HepG2 (cell line): ENCODE results near the gene MYOM1. TPM values are rescaled to one million over a fixed set of nuclear protein-coding genes. Genes with fewer than 3 reads are reported as not detected.

Experiments
- AGO2 ChIP-seq: fragments of 200-400 bp; formaldehyde crosslinking; optimal IDR thresholded peaks from 2 replicates; pipeline ENCODE3; 2017; ENCODE audit warnings: mild to moderate bottlenecking, low read depth, low read length, moderate library complexity
- AHR ChIP-seq: IDR thresholded peaks from 2 replicates; pipeline ENCODE4 v1.6.1; 2018; ENCODE audit warnings: missing genetic modification reagents, missing compliant biosample characterization
- BATF2 ChIP-seq: sonication (generic); formaldehyde crosslinking; IDR thresholded peaks from 2 replicates; pipeline ENCODE4 v1.8.0; 2022; ENCODE audit warnings: mild to moderate bottlenecking, missing genetic modification reagents, moderate library complexity
- CEBPZ ChIP-seq: IDR thresholded peaks from 2 replicates; pipeline ENCODE4 v1.6.1; 2012; ENCODE audit warnings: low read length, improper control_type of control experiment
- DR1 ChIP-seq: sonication (generic); formaldehyde crosslinking; IDR thresholded peaks from 2 replicates; pipeline ENCODE4 v1.8.0; 2021; ENCODE audit warnings: mild to moderate bottlenecking, missing genetic modification reagents, inconsistent platforms
- EED ChIP-seq: sonication (generic); formaldehyde crosslinking; IDR thresholded peaks from 2 replicates; pipeline ENCODE4 v1.5.0; 2020; ENCODE audit warnings: mild to moderate bottlenecking, missing genetic modification reagents
- FOXC1 ChIP-seq: sonication (generic); formaldehyde crosslinking; IDR thresholded peaks from 2 replicates; pipeline ENCODE4 v1.8.0; 2022; ENCODE audit warnings: mild to moderate bottlenecking, missing genetic modification reagents, borderline replicate concordance
- GLI4 ChIP-seq: sonication (generic); formaldehyde crosslinking; IDR thresholded peaks from 2 replicates; pipeline ENCODE4 v1.5.1; 2020; ENCODE audit warnings: missing genetic modification reagents, mild to moderate bottlenecking, moderate library complexity, borderline replicate concordance
- JARID2 ChIP-seq: sonication (generic); formaldehyde crosslinking; IDR thresholded peaks from 2 replicates; pipeline ENCODE4 v1.8.1; 2023; ENCODE audit warnings: missing genetic modification reagents, inconsistent platforms; ENCODE audit not compliant: insufficient replicate concordance
- MAFF ChIP-seq: IDR thresholded peaks from 2 replicates; pipeline ENCODE4 v1.6.1; 2011; ENCODE audit warnings: low read depth, low read length, improper control_type of control experiment
- MED1 ChIP-seq: sonication (generic); formaldehyde crosslinking; IDR thresholded peaks from 2 replicates; pipeline ENCODE4 v1.4.0; 2020; ENCODE audit warnings: missing genetic modification reagents
- MZF1 ChIP-seq: sonication (generic); formaldehyde crosslinking; IDR thresholded peaks from 2 replicates; pipeline ENCODE4 v1.8.1; 2023; ENCODE audit warnings: mild to moderate bottlenecking, missing genetic modification reagents, borderline replicate concordance
- PLSCR1 ChIP-seq: sonication (generic); formaldehyde crosslinking; IDR thresholded peaks from 2 replicates; pipeline ENCODE4 v1.5.0; 2020; ENCODE audit warnings: missing genetic modification reagents, mild to moderate bottlenecking, borderline replicate concordance
- RNF219 ChIP-seq: sonication (generic); formaldehyde crosslinking; IDR thresholded peaks from 2 replicates; pipeline ENCODE4 v1.5.0; 2020; ENCODE audit warnings: mild to moderate bottlenecking, missing genetic modification reagents
- TSC22D2 ChIP-seq: sonication (generic); formaldehyde crosslinking; IDR thresholded peaks from 2 replicates; pipeline ENCODE4 v1.5.1; 2020; ENCODE audit warnings: missing genetic modification reagents, mild to moderate bottlenecking, borderline replicate concordance
- ZFP62 ChIP-seq: sonication (generic); formaldehyde crosslinking; IDR thresholded peaks from 2 replicates; pipeline ENCODE4 v1.4.0; 2020; ENCODE audit warnings: missing genetic modification reagents
- ZMYM3 ChIP-seq: sonication (generic); formaldehyde crosslinking; IDR thresholded peaks from 2 replicates; pipeline ENCODE4 v1.5.1; 2020; ENCODE audit warnings: mild to moderate bottlenecking, missing genetic modification reagents
- ZNF143 ChIP-seq: sonication (generic); formaldehyde crosslinking; IDR thresholded peaks from 2 replicates; pipeline ENCODE4 v1.4.0; 2020; ENCODE audit warnings: missing genetic modification reagents
- ZNF263 ChIP-seq: sonication (generic); formaldehyde crosslinking; IDR thresholded peaks from 2 replicates; pipeline ENCODE4 v1.4.0; 2020; ENCODE audit warnings: missing genetic modification reagents
- ZNF275 ChIP-seq: sonication (generic); formaldehyde crosslinking; IDR thresholded peaks from 2 replicates; pipeline ENCODE4 v1.8.0; 2022; ENCODE audit warnings: missing genetic modification reagents, mild to moderate bottlenecking, inconsistent platforms, borderline replicate concordance
- ZNF468 ChIP-seq: sonication (generic); formaldehyde crosslinking; IDR thresholded peaks from 2 replicates; pipeline ENCODE4 v1.8.0; 2022; ENCODE audit warnings: mild to moderate bottlenecking, moderate library complexity, missing genetic modification reagents
- ZNF7 ChIP-seq: IDR thresholded peaks from 2 replicates; pipeline ENCODE4 v1.6.1; 2016; ENCODE audit warnings: missing biosample characterization, missing genetic modification reagents
- polyA plus RNA-seq, 8 experiments: library from polyadenylated mRNA; depleted of rRNA in 3 of 8; stranded (reverse) in 7 of 8; unstranded in 1 of 8; fragments of >200 nt; fragmentation: Illumina TruSeq in 4 of 8; extraction: Trizol in 4 of 8; gene quantifications; 2 replicates each; pipeline versions ENCODE4 v1.2.1 to v1.2.3, GENCODE V29; 2011 to 2016; ENCODE audit warnings: low read depth in 4 of 8, missing spikeins in 1 of 8, mixed read lengths in 1 of 8; ENCODE audit not compliant: insufficient read depth in 1 of 8
- total RNA-seq, 5 experiments: library from RNA; depleted of rRNA; stranded (reverse); fragments of >200 nt; fragmentation: Illumina TruSeq; extraction: Trizol; gene quantifications; 2 replicates each; pipeline ENCODE4 v1.2.3, GENCODE V29; 2016; ENCODE audit warnings: low read depth in 1 of 5

The MYOM1 gene
- total and polyA plus RNA-seq, 2 of the 13 experiments (the other 11 are each of a cell fraction or from before 2014, with no cell fraction given): 0.46 to 0.98 TPM

- TF ChIP-seq ZNF143 (no peak), BATF2 (CRISPR knock-in tag) (no peak), ZMYM3 (CRISPR knock-in tag) (0 out of 2 replicates have a peak, but pooled peaks have one; percentile 50), DR1 (CRISPR knock-in tag) (no peak), EED (CRISPR knock-in tag) (no peak), ZNF275 (CRISPR knock-in tag) (0 out of 2 replicates have a peak, but pooled peaks have one; percentile 82), AHR (no peak), ZNF263 (CRISPR knock-in tag) (no peak), MED1 (CRISPR knock-in tag) (peak; percentile 98), GLI4 (CRISPR knock-in tag) (no peak), TSC22D2 (CRISPR knock-in tag) (no peak), FOXC1 (CRISPR knock-in tag) (no peak), ZNF468 (CRISPR knock-in tag) (no peak), AGO2 (no peak), ZNF7 (CRISPR knock-in tag) (no peak), PLSCR1 (CRISPR knock-in tag) (no peak), MZF1 (CRISPR knock-in tag) (no peak), MAFF (no peak), JARID2 (CRISPR knock-in tag) (no peak), ZFP62 (CRISPR knock-in tag) (no peak), RNF219 (CRISPR knock-in tag) (peak; percentile 66; the same call in 1 of the 2 replicates), CEBPZ (no peak)
Measured at GRCh38 chr18:3233433-3234168, 13.8 kb upstream of the MYOM1 start (continued).
